ENCODE measurements around the gene MPHOSPH8. TPM values are rescaled to one million over a fixed set of nuclear protein-coding genes. Genes with fewer than 3 reads are reported as not detected.

Gene MPHOSPH8
- total RNA-seq, 4 donors from 2014 or later, result 41.2 to 53.8 (median 49.3) TPM

DNA sequence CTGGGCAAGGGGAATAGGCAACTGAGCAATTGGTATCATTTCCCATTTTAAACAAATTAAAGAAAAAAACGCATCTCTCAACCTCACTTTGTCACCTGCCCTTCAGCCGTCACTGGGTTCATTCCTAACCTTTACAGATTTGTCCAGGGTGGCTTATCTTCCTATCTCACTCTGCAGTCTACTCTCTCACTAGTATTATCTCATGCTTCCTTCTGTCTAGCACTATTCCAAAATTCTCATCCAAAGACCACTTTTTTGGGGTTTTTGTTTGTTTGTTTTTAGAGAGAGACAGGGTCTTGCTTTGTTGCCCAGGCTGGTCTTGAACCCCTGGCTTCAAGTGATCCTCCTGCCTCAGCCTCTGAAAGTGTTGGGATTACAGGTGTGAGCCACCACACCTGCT, 26.7 kb upstream of the MPHOSPH8 start:
- Histone ChIP-seq H3K4me3 (no peak overlapping the region), H3K9me3 (peaks cover 0 to 21% (median 0%) of the 10 kb centered on the region in 4 donors), H3K36me3 (no peaks in the 10 kb centered on the region), H3K4me1 (peaks cover 0 to 11% (median 0%) of the 10 kb centered on the region in 4 donors), H3K27ac (no peak overlapping the region), H3K27me3 (peaks cover 0 to 19% of the 10 kb centered on the region in 2 donors)
- TF ChIP-seq POLR2A (IDR thresholded peaks at IDR 0.05), result no peak
- TF ChIP-seq EP300 (IDR thresholded peaks at IDR 0.05), result no peak
- TF ChIP-seq, protein P1, sequence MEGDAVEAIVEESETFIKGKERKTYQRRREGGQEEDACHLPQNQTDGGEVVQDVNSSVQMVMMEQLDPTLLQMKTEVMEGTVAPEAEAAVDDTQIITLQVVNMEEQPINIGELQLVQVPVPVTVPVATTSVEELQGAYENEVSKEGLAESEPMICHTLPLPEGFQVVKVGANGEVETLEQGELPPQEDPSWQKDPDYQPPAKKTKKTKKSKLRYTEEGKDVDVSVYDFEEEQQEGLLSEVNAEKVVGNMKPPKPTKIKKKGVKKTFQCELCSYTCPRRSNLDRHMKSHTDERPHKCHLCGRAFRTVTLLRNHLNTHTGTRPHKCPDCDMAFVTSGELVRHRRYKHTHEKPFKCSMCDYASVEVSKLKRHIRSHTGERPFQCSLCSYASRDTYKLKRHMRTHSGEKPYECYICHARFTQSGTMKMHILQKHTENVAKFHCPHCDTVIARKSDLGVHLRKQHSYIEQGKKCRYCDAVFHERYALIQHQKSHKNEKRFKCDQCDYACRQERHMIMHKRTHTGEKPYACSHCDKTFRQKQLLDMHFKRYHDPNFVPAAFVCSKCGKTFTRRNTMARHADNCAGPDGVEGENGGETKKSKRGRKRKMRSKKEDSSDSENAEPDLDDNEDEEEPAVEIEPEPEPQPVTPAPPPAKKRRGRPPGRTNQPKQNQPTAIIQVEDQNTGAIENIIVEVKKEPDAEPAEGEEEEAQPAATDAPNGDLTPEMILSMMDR (IDR thresholded peaks at IDR 0.05), result no peak
- 94% methylated on average over 2 of the region's 2 CpGs for WGBS, 2 donors
- no peak for DNase-seq (ENCODE audit: low spot score in 2 of 2)

GRCh38 chr13:19607523-19608078, 25.9 kb upstream of the MPHOSPH8 start:
- DNase-seq (ENCODE audit: low spot score in 2 of 2), result no peak
- TF ChIP-seq EP300 (IDR thresholded peaks at IDR 0.05), result no peak
- no peak for TF ChIP-seq POLR2A (IDR thresholded peaks at IDR 0.05)
- TF ChIP-seq, protein P1 (IDR thresholded peaks at IDR 0.05), result no peak
- 93 to 96% methylated on average over 10 of the region's 10 CpGs for WGBS, 2 donors
- Histone ChIP-seq H3K27me3 (peaks cover 0 to 14% of the 10 kb centered on the region in 2 donors), H3K36me3 (no peaks in the 10 kb centered on the region), H3K9me3 (peaks cover 0 to 23% (median 0%) of the 10 kb centered on the region in 4 donors), H3K4me3 (no peak overlapping the region), H3K4me1 (peaks cover 0 to 2% (median 0%) of the 10 kb centered on the region in 4 donors), H3K27ac (no peak overlapping the region)

DNA sequence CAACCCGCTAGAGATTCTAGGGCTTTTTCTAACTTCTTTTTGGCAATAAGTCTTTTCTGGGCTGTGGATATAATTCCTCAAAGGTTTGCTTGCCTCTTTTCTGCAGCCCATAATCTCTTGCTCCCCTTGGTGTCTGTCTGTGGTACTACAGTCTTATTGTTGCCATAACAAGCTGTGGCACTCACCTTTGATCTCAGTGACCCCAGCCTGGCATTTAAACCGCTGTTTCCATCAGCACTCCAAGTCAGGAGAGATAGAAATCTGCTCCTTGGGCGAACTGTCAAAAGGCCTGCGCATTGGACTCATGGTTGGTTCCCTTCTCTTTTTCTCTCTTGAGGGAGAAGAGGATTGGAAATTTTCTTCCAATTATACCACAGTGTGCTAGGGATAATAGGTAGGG, 14.5 kb upstream of the MPHOSPH8 start:
- no peaks in the 10 kb centered on the region for H3K36me3 ChIP-seq
- no peaks in the 10 kb centered on the region for H3K27me3 ChIP-seq
- WGBS, 2 donors, result 71 to 74% methylated on average over 4 of the region's 4 CpGs
- no peaks in the 10 kb centered on the region for H3K4me1 ChIP-seq
- no peak for DNase-seq (ENCODE audit: low spot score in 2 of 2)
- H3K27ac ChIP-seq, result no peak overlapping the region
- no peak overlapping the region for H3K4me3 ChIP-seq
- peaks cover 0 to 21% (median 0%) of the 10 kb centered on the region in 4 donors for H3K9me3 ChIP-seq
- TF ChIP-seq, protein P1 (IDR thresholded peaks at IDR 0.05), result peak in 2 of 5 experiments; percentile 9 to 11
- no peak for TF ChIP-seq EP300 (IDR thresholded peaks at IDR 0.05)

DNA sequence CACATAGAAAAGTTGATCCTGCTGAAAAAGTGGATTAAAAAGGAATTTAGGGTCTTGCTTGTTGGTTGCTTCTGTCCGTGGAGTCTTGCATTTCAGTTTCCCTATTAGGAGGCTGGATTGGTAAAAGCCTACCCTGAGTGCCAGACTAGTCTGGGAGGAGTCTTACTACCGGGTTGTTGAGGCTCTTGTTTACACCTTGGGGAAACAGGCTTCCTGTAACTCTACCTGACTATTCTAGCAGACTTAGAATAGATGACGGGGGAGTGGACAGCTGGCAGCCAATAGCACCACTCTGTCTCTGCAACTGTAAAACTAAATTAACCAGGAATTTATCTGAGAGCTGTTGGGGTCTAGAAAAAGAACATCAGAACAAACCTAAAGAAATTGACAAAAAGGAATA, 11.3 kb upstream of the MPHOSPH8 start:
- H3K36me3 ChIP-seq, result no peaks in the 10 kb centered on the region

DNA sequence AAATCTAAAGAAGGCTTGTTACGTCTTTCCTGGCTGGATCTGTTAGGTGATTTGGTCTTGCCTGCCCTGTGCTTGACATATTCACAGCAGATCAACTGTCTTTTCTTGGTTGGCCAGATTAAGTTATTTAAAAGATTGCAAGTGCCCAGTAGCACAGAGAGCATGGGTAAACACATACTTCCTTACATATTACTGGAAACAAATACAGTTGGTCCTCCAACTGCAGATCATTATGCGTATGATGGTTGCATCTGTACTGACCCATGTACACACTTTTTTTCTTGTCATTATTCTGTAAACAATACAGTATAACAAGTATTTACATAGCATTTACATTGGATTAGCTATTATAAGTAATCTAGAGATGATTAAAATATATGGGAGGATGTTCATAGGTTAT, 9.2 kb upstream of the MPHOSPH8 start:
- TF ChIP-seq, protein P1 (IDR thresholded peaks at IDR 0.05), result no peak
- TF ChIP-seq EP300 (IDR thresholded peaks at IDR 0.05) (no peak), POLR2A (IDR thresholded peaks at IDR 0.05) (no peak)
- Histone ChIP-seq H3K4me1 (no peaks in the 10 kb centered on the region), H3K27ac (no peak overlapping the region), H3K9me3 (no peaks in the 10 kb centered on the region), H3K36me3 (no peaks in the 10 kb centered on the region), H3K4me3 (no peak overlapping the region), H3K27me3 (no peaks in the 10 kb centered on the region)
- WGBS, 2 donors, result 93 to 96% methylated on average over 2 of the region's 2 CpGs
- DNase-seq (ENCODE audit: low spot score in 2 of 2), result no peak

More for the DNA sequence above, 11.3 kb upstream of the MPHOSPH8 start:
- Histone ChIP-seq H3K4me1 (no peaks in the 10 kb centered on the region), H3K27me3 (no peaks in the 10 kb centered on the region), H3K4me3 (no peak overlapping the region), H3K27ac (no peak overlapping the region), H3K9me3 (peaks cover 0 to 20% (median 0%) of the 10 kb centered on the region in 4 donors)
- DNase-seq (ENCODE audit: low spot score in 2 of 2), result no peak
- 42 to 63% methylated on average over 3 of the region's 3 CpGs for WGBS, 2 donors
- TF ChIP-seq, protein P1 (IDR thresholded peaks at IDR 0.05), result no peak
- no peak for TF ChIP-seq EP300 (IDR thresholded peaks at IDR 0.05)

All from tibial nerve (tissue), 4 donors.